HL-60/S4 treated with phorbol 12-myristate 13-acetate at 8.2 ng/mL for 4 days and 3 days (cell line): Measurements from ENCODE around the gene ENTPD1.
"Not testable (repeated sequence)": the region's sequence is repeated elsewhere in the genome, so short reads cannot be mapped to it uniquely, and the experiment has no call there.

Experiments
- in situ Hi-C: fragments of 300-500 bp; cut with MboI; formaldehyde crosslinking; loops from 2 replicates; pipeline ENCODE4 v1.15.0; 2022; ENCODE audit warnings: low sequenced_read_pairs

The ENTPD1 gene

DNA sequence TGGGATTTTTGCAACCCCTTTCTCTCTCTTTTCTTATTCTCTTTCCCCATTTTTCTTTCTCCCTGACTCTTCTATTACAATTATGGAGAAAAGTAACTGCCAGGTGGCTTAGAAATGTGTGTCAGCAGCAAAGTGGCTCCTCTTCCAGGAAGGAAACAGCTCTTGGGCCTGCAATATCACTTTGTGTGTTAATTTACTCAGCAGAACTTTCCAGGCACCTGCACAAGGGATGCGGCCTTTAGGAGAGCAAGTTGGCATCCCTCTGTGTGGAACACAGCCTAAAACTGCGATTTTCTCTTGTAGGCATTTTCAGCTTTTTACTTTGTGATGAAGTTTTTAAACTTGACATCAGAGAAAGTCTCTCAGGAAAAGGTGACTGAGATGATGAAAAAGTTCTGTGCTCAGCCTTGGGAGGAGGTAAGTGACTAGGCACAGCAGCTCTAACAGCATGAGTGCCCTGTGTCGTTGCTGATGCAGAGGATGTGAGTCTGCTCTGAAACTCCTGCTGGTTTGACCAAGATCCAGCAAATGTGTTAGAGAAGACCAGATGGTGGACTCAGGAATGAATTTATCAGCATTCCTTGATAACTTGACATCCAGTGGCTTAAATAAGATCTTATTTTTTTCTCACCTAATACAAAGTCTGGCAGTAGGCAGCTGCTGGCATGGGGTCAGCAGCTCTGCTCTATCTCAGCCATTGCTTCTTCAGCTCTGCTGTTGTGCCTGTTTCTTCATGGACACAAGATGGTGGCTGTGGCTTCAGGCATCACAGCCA is 104.4 kb downstream of the ENTPD1 start:
- in situ Hi-C loops: no loop called here

DNA sequence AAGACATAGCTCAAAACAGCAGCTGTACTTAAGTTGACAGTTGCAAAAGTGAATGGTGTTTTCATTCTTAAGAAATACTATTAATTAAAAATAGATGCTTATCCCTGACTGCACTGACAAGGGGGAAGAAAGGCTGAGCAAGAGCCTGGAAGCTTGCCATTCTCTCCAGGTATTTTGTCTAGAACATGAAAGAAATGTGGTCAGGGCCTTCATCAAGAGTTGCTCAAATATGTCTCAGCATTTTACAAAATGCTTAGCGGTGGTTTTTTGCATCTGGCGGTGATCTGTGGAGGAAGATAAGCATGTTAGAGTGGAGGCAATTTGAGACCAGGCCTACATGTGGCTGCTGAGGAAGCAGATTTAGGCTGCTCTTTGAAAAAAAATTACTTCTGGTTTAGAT is 105.4 kb downstream of the ENTPD1 start:
- in situ Hi-C loops: no loop called here

DNA sequence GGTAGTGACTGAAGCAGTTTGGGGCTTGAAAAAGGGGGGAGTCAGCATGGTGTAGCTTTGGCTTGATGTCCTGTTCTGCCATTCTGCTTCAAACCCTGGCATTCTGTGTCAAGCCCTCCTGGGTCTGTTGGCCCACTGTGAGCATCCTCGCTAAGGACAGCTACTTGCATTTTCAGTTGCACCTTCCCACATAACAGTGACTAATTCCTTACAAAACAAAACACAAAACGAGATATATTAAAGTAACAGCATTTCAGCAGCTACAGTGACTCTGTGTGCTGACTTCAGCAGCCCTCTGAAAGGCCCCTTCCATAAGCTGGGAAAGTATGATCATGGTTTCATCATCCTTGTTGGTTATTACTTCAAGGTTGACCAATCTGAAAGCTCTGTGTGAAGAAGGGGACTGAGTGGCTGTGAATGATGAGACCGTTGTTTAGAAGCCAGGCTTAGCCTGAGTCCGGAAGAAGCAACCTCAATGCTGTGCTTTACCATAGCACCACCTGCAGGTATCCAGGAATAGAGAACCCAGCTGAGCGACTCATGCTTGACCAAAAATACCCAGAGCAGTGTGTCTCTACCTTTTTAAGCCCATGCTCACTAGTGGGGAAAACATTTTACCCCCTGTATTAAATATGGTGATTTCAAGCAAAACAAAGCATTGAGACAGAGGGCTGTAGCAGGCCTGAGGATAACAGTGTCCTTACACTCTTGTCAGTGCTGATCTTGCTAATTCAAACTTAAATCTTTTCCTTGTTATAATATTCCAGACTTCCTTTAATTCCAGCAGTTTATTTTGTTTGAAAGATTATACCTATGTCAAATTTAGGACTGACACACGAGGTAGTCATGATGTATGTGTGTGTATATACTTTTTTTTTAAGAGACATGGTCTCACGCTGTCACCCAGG is 109.2 kb downstream of the ENTPD1 start:
- in situ Hi-C loops: no loop called here

DNA sequence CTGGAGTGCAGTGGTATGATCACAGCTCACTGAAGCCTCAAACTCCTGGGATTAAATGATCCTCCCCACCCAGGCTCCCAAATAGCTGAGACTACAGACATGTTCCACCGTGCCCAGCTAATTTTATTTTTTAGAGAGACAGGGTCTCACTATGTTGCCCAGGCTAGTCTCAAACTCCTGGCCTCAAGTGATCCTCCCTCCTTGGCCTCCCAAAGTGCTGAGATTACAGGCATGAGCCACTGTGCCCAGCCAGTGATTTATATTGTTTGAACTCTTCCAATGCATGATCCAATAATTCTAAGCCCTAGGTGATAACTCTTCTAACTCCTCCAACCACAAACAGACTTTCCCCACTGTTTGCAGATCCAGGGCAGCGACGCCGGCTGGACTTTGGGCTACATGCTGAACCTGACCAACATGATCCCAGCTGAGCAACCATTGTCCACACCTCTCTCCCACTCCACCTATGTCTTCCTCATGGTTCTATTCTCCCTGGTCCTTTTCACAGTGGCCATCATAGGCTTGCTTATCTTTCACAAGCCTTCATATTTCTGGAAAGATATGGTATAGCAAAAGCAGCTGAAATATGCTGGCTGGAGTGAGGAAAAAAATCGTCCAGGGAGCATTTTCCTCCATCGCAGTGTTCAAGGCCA is 110.0 kb downstream of the ENTPD1 start:
- in situ Hi-C loops: no loop called here

DNA sequence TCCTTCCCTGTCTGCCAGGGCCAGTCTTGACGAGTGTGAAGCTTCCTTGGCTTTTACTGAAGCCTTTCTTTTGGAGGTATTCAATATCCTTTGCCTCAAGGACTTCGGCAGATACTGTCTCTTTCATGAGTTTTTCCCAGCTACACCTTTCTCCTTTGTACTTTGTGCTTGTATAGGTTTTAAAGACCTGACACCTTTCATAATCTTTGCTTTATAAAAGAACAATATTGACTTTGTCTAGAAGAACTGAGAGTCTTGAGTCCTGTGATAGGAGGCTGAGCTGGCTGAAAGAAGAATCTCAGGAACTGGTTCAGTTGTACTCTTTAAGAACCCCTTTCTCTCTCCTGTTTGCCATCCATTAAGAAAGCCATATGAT is 110.5 kb downstream of the ENTPD1 start:
- in situ Hi-C loops: no loop called here

DNA sequence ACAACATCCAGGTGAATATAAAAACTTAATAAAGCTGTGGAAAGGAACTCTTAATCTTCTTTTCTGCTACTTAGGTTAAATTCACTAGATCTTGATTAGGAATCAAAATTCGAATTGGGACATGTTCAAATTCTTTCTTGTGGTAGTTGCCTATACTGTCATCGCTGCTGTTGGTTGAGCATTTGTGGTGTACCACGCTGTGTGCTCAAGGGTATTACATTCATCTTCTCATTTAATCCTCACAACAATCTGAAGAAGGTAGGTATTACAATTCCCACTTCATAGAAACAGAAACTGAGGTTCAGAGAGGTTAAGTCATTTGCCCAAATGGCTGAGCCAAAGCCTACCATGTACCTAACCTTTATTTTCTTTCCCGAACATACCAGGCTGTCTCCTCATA is 111.9 kb downstream of the ENTPD1 start:
- in situ Hi-C loops: no loop called here

DNA sequence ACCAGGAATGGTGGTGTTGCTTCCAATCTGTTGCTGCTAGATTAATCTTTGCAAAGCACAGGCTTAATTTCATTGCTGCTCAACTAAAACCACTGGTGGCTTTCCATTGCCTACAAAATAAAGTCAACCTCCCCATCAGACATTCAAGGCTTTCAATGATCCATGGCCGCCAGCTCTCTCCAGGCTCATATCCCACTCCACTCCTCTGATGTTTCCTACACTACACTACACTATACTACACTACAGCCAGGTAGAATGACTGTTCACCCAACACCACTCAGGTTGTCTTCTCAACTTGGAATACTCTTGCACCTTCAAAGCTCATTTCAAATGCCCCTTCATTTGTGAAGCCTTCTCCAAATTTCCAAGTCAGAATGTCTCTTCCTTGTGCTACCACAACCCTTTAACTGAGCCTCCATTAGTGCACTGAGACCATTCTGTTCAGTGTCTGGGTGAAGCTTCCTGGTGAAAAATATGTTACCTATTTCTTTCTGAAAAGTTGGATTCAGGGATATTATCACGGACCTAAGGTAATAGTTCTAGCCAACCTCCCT is 116.3 kb downstream of the ENTPD1 start:
- in situ Hi-C loops: no loop called here

DNA sequence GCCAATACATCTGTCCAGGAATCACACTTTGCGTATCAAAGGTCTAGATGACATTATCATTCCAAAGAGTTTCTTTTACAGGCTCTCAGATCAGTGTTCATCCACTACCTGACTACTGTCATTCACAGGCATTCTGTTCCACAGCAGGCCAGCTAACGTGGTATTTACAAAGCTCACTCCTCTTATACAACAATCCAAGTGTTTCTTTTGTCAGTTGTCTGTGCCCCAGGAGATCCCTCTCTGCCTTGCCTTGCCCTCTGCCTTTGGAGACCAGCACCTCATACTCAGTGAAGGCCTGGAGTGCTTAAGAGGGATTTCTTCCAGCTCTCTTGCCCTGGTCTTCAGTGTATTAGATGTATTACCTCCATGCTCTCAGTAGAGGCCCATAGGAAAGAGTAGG is 117.2 kb downstream of the ENTPD1 start:
- in situ Hi-C loops: no loop called here

DNA sequence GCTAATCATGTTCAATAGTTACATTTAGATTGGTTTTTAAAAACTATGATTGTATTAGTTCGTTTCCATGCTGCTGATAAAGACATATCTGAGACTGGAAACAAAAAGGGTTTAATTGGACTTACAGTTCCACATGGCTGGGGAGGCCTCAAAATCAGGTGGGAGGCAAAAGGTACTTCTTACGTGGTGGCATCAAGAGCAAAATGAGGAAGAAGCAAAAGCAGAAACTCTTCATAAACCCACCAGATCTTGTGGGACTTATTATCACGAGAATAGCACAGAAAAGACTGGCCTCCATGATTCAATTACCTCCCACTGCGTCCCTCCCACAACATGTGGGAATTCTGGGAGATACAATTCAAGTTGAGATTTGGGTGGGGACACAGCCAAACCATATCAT is 117.7 kb downstream of the ENTPD1 start:
- in situ Hi-C loops: no loop called here

DNA sequence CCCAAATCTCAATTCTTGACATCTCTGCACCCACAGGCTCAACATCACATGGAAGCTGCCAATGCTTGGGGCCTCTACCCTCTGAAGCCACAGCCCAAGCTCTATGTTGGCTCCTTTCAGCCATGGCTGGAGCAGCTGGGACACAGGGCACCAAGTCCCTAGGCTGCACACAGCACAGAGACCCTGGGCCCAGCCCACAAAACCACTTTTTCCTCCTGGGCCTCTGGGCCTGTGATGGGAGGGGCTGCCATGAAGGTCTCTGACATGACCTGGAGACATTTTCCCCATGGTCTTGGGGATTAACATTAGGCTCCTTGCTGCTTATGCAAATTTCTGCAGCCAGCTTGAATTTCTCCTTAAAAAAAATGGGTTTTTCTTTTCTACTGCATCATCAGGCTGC is 118.8 kb downstream of the ENTPD1 start:
- in situ Hi-C loops: not testable (repeated sequence)

DNA sequence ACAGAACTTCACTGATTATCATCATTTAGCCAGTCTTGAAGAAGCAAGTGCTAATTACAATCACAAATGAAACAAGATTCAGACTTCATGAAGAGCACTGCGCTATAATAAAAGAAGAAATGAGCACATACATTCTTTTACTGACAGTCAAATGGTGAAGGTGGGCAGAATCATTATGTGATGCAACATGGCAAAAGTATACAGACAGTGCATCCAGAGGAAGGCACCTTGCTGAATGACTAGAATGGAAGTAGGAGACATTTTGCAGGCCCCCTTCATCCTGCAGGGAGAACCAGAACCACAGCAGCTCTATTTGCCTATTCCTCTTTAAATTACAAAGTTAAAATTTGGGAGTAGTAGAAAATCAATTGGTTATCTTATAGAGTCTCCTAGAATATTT is 120.8 kb downstream of the ENTPD1 start:
- in situ Hi-C loops: no loop called here

DNA sequence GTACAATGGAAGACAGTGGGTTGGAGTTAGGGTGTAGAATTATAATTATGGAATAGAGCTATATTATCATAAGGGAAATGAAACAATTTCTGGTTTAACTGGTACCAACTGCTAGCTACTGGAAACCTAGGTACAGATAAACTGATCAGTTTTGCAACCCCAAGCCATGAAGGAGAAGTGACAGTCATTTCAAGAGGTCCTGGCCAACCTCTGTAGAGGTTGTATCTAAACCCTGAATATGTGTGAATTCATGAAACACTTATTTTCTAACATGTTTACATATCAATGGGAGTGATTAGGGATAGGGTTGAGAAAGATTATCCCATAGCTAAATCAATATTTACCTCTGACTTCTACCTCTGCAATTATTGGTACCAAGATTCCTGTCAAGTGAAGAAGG is 121.9 kb downstream of the ENTPD1 start:
- in situ Hi-C loops: no loop called here

DNA sequence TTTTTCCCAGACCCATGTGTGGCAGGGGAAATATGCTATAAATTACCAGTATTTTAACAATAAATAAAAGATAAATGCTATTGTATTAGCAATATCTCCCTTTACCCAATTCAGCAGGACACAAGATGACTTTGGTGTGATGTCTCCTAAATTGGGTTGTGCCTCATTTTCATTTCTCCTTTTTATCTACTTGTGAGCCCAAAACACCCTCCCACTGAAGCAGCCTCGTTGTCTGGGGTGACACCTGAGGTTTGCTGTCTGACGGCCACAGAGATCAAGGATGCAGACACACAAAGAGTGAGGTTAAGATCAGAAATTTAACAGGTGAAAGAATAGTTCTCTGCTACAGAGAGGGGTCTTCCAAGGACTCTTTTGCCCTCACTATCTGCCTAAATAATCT is 124.7 kb downstream of the ENTPD1 start:
- in situ Hi-C loops: no loop called here

DNA sequence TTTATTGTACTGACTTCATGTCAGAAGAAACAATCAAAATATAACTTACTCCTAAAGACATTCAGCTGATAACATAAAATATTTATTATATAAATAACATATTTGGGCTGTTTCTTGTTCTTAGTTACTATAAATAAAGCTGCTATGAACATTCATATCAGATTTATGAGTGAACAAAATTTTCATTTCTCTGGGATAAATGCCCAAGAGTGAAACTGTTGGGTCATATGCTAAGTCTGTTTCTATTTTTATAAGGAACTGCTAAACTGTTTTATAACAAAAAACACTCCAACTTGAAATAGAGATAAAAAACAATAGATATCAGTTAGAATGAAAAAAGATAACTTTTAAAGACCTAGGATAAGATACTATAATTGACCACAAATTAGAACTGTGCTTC is 125.4 kb downstream of the ENTPD1 start:
- in situ Hi-C loops: no loop called here

DNA sequence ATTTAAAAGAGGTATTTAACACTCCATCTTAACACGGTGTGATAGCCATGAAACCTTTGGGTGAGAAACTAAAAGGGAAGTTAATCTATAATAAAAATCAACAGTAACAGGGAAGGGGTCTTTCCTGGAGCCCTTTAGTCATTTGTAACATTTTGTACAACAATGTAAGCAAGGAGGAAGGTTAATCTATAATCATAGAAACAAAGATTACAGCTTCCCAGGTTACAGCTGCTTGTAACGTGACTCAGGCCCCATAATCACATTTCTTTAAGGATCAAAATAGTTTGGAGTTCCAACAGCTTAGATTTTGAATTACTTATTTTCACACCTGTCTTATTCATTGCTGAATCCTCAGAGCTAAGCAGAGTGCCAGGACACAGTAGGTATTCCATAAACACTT is 133.9 kb downstream of the ENTPD1 start:
- in situ Hi-C loops: no loop called here

DNA sequence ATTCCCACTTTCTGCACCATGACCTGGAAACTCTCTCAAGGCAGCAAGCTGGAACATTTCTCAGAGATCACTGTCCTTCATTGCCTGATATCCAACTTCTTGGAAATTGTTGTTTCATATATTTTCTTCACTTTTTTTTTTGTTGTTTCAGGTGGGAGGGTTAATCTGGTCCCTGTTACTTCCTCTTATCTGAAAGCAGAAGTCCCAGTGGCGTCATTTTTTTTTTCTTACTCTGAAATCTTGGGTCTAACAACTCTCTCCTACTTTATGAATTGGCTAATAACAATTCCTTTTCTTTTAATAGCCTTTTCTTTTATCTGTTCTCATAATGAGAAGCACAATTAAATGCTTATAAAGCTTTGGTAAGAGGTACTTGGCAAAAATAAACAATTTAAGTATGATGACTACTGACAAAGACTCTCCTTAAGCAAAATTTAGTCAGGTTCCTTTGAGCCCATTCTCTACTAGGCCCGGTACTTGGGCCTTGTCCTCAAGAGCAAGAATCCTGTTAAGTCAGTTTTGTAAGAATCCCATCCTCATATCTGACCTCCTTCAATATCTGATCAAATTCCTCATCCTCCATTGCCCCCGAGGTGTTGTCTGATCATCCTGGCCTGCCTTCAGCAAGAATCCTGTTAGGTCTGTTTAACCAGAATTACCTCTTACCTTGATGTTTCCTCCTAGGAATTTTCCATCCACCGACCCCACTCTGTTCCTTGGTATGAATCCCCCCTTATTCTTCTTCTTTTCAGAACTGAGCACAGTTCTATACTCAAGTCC is 140.3 kb downstream of the ENTPD1 start:
- in situ Hi-C loops: no loop called here

DNA sequence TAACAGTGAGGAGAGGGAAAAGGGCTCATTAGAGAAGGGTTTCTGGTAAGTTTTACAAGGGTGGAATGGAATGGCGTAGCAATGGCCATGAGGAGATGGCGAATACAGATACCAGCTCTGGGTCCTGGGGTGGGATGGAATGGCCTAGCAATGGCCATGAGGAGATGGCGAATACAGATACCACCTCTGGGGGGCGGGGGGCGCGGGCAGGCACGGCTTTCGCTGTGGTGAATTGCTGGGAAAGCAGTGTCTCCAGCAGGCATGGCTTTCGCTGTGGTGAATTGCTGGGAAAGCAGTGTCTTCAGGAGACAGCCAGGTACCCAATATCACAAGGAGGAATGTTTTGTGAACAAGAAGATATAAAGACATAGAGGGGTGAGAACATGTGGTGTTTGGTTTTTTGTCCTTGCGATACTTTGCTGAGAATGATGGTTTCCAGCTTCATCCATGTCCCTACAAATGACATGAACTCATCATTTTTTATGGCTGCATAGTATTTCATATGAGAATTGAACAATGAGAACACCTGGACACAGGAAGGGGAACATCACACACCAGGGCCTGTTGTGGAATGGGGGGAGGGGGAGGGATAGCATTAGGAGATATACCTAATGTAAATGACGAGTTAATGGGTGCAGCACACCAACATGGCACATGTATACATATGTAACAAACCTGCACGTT is 150.1 kb downstream of the ENTPD1 start:
- in situ Hi-C loops: not testable (repeated sequence)

DNA sequence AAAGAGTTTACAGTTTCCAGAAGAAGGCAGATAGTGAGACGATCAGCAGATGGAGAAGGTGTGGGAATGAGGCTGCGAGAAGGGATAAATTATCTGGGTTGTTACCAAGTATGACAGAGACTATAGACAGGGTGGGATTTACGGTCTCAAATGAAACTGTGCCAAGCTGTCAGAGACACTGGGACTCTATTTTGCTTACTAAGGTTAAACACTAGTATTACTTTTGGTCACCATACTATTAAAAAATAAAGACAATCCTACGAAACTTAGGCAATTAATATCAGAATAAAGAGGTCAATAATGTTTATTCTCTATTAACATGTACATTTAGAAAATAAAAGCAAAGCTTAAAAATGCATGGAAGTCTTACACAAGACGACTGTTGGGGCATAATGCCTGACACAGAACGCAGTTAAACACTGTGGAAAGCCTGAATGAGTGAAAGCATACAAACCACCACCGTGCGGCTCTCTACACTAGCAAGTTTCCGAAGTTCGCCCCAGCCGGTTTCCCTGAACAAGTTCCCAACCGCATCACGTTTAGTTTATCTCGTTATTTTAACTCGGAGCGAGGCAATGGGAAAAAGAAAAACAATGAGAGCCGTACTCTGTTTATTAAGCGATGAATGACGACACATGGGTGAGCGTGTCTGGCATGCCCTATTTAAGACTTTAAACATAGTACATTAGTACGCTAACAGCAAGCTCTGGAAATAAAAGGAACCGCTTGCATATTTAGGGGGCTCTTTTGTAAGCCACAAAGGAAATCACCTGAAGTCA is 150.9 kb downstream of the ENTPD1 start:
- in situ Hi-C loops: no loop called here
